GM03348 (cell line): ENCODE measurements around the gene RAD51B.

Experiments
- DNase-seq: peaks from one replicate; pipeline ENCODE4 v3.0.0; 2012; ENCODE audit warnings: low spot score

The RAD51B gene

DNA sequence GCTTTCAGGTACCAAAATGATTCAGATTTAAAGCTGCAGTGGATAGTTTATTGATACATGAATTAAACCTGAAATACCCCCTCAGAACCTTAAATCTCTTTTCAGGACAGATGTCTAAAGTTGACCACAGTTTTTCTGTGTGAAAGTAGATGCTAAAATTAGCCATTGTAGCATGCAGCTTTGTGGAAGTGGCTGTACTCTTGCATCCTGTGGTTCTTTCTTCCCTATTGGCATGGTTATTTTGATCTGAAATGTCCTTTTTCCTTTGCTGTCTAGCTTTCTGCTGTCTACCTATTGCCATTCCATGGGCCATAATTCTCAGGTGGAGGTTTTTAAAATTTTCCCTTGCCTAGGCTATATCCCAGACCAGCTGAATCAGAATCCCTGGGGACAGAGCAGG, 517.7 kb downstream of the RAD51B start:
- no peak for DNase-seq

GRCh38 chr14:68340262-68340661, 520.7 kb downstream of the RAD51B start:
- no peak for DNase-seq

GRCh38 chr14:68341411-68342212, 522.0 kb downstream of the RAD51B start:
- no peak for DNase-seq

- no peak for DNase-seq
These were observed 522.7 kb downstream of the RAD51B start for GRCh38 chr14:68342216-68342763.

GRCh38 chr14:68343534-68344118, 524.0 kb downstream of the RAD51B start:
- no peak for DNase-seq

DNA sequence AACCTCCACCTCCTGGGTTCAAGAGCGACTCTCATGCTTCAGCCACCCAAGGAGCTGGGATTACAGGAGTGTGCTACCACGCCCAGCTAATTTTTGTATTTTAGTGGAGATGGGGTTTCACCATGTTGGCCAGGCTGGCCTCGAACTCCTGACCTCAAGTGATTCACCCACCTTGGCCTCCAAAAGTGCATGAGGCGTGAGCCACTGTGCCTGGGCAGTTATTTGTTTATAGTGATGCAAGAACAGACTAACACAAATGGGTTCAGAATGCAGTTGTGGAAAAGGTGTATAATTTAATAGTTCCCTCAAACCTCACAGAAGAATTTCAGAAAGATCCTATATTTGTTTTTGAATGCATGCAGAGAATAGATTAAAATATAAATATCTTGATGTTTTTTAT, 526.2 kb downstream of the RAD51B start:
- no peak for DNase-seq

DNA sequence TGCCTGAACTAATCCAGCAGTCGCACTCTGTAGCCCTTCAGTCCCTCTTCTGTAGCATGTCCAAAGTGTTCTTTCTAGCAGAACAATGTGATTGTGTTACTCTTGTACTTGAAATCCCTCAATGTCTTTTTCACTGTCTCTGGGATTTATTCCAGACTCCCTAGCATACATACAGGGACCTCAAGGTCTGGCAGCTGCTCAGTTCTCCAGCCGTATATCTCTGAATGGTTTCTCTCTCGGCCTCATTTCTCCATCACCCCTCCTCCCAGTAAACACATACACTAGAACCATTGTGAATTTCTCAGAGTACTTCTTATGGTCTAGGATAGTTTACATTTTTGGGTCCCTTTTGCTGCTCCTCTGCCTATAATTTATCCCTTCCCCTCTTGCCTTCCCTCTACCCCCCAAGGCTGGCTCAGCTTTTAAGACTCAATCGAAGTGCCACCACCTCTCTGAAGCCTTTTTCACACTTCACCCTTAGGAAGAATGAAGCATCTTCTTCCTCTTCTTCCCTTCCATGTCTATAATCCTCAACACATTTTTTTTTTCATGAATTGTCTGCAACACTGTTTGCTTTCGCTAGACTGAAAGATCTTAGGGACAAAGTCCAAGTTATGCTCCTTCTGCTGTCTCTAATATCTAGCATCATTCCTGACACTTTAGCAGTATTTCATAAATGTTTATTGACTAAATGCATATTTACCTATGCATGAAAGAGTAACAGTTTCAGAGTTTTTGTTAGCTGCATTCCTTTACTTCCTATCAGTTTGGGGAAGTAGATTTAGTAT, 527.2 kb downstream of the RAD51B start:
- DNase-seq = no peak

DNA sequence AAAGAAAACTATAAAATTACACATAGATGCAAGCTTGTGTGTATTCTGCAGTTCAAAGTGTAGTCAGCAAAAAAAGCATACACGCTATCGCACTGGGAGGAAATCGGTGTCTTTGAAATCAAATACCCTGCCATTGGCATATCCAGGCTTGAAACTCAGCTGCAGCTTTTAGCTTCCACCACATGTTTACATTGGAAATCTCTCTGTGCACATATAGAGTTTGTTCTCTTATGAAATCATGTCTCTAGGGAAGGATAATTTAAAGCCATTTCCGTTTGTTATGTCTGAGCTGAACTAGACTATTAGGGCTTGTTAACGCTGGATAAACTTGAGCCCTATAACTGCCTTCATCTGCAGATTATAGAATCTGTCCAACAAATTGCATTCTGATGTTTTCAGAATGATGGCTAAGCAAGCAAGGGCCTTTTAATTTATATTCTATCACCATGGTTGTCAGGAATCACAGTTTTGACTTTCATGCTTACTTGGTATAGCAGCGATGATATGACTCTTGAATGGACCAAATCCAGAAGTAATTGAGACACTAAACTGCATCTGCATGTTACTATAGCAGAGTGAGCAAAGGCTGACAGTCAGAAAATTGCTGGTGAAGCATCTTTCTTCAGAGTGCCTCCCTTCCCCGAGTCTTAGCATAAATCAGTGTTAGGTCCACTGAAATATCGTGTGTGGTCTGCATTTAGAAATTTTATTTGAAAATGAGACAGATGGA, 530.5 kb downstream of the RAD51B start:
- no peak for DNase-seq

- no peak for DNase-seq
These were observed 535.8 kb downstream of the RAD51B start for GRCh38 chr14:68355415-68355814.

GRCh38 chr14:68357777-68358176, 538.2 kb downstream of the RAD51B start:
- no peak for DNase-seq

DNA sequence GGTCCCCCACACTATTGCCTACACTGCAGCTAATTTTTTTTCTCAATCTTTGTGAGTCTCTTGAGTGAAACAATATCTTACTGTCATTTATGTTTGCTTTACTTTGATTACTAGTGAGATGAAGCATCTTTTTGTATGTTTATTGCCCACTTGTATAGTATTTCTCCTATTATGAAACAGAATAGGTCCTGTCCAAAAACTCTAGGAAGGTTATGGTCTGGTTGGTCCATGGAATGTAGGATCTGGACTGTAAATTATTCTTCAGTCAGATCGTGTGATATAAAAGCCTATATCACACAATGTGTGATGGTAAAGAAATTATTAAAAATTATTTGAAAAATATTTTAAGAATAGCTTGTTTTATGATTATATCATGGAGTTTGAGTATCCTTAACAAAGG, 538.9 kb downstream of the RAD51B start:
- no peak for DNase-seq

DNA sequence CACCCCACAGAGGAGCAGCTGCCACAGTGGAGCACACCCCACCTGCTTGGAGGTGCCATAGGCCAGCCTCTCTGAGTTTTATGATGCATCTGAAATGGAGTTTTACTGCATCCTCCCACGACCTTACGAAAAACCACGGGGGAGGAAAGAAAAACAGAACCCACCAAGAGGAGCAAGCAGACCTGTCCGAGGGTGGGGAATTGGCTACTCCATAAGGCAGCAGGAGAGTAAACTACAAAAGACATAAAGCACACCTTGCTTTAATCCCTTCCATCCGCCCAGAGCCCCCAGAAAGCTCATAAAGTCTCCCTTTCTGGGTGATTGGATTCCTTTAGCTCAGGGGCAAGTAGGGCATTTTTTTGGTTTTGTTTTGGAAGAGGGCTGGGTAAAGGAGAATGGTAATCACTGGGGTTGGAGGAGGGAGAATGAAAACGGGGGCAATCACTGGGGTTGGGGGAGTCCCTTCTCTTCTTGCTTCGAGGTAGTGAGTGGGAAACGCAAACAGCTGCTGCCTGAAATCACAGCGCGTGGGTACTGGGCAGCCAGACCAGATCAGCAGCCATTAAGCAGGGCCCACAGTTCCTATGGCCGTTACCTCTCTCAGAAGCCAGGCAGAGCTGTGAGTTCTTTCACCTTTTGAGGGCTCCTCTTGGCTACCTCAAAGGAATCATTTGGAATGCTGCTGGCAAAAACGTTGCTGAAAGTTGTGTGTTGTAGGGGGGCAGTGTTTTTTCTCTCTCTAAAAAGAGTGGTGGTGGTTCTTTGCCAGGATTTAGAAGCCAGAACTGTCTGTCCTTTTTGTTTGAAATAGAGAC, 539.6 kb downstream of the RAD51B start:
- DNase-seq = no peak

- DNase-seq = peak; percentile 70
These were observed 540.4 kb downstream of the RAD51B start for GRCh38 chr14:68359837-68360552.

DNA sequence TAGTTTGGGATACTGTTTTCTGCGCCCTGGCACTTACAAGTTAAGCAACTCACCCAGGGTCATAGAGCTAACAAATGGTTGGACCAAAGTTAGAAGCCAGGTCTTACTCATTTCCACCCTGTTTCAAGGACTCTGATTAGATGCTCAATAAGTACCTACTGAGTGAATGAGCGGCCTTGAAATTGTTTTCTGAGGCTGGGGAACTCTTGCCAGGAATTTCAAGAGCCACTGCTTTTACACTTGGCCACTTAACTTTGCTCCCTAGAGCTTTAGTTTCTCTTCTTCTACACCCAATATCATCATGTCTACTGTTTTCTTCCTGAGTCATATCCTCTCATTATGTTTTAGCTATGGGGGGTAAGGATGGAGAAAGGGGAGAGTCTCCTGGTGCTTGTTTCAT, 541.7 kb downstream of the RAD51B start:
- DNase-seq = peak; percentile 37

GRCh38 chr14:68362846-68363245, 543.3 kb downstream of the RAD51B start:
- DNase-seq = no peak

GRCh38 chr14:68363466-68363842, 543.9 kb downstream of the RAD51B start:
- no peak for DNase-seq

DNA sequence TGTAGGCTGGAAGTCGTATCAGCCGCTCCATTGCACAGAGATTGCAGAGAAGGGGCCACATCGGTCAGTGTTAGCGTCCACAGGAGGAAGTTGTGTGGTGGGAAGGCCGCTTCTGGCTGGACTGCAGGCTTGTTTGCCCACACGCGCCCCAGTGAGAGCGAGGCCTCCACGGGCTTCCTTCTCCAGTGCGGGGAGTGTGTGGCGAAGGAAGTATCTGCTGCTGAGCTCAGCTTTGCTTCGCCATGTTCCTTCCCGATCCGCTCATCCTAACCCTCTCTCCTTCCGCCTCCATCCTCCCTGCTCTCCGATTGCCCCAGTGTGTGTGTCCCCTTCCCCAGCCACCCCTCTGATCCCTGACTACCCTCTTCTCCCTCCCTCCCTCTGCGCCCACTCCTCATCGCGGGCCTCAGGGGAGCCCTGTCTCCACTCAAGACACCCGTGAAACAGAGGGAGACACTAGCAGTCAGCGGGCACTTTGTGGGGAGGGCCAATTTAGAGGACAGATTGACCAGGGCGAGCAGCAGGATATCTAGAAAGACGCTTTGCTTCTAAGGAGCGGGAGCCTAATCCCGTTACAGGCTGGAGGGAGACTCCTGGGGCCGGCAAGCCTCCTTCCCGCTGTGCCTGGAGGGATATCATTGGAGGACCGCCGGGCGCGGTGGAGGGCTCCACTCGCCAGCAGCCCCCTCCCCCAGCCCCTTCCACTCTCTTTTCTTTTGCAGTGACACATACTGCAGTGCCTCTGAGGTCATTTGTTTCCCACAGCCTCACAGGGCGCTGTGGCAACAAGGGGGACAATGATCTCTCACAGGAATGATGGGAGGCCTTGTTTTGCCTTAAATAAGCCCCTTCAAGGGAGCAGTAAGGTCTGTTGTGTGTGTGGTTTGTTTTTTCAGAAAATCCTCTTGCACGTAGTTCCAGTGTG, 544.5 kb downstream of the RAD51B start:
- DNase-seq = no peak

DNA sequence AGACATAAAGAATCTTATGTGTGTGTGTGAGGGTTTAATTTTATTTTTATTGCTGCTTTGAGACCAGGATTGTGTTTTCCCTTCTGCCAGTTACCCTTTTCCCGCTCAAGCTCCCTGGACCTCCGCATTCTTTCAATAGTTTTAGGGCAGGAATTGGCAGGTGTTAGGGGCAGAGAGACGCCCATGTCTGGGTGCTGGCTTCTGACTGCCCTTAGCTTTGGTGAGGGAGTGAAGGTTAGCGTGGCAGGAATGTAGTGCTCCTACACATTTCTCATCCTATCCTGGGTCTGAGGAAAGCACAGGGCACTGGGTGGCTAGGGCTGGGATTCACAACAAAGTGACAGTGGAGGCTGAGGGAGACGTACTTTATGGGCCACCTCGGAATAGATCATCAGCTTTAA, 545.2 kb downstream of the RAD51B start:
- DNase-seq = no peak

DNA sequence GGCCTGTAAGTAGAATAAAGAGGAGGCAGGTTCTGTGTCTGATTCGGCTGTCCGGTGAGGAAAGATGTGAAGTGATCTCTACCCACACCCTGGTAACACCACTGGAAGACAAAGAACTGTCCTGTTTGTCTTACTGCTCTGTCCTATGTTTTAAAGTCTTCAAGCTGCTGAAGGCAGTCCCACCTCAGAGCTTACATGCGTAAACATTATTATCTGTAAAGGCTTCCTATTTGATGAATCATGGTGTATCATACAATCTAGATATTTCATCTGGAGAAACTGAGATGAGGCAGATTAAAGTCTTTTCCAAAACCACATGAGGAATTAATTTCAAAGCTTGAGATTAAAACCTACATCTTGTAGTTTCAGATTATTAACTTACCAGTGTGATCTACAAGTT, 545.6 kb downstream of the RAD51B start:
- DNase-seq = peak; percentile 57
